HL-60 (cell line): ENCODE measurements around the gene C22orf15.
A peak's percentile ranks its signal among the peaks of the same experiment; 100 is the strongest.

Experiments
- DNase-seq, 2 experiments: peaks; one replicate each; pipeline ENCODE4 v3.0.0-alpha.2; 2010 to 2020; ENCODE audit warnings: low read depth in 1 of 2, low spot score in 1 of 2
- H3K27ac ChIP-seq: fragments of 250-450 bp; sonication (Bioruptor Pico); replicated peaks from 2 replicates; pipeline ENCODE4 v1.5.1; 2020; ENCODE audit warnings: mild to moderate bottlenecking, moderate library complexity
- H3K27me3 ChIP-seq: fragments of 250-450 bp; sonication (Bioruptor Pico); 2 replicates; pipeline ENCODE4 v1.5.1; 2021; ENCODE audit warnings: mild to moderate bottlenecking, moderate library complexity; ENCODE audit not compliant: insufficient read depth, poor library complexity, severe bottlenecking
- H3K4me3 ChIP-seq: replicated peaks from 2 replicates; pipeline ENCODE4 v1.5.1; 2011; ENCODE audit warnings: mild to moderate bottlenecking, control low read depth, low read length; ENCODE audit not compliant: insufficient read depth
- CTCF ChIP-seq: IDR thresholded peaks from one replicate; pipeline ENCODE4 v1.5.1; 2011; ENCODE audit warnings: low read length, control low read depth, inconsistent platforms; ENCODE audit not compliant: insufficient read depth
- GABPA ChIP-seq: IDR thresholded peaks from 2 replicates; pipeline ENCODE4 v1.6.1; 2012; ENCODE audit warnings: low read depth
- POLR2AphosphoS5 ChIP-seq: IDR thresholded peaks from 2 replicates; pipeline ENCODE4 v1.6.1; 2012; ENCODE audit warnings: low read depth
- SPI1 ChIP-seq: IDR thresholded peaks from 2 replicates; pipeline ENCODE4 v1.6.1; 2012; ENCODE audit warnings: low read depth, mild to moderate bottlenecking, borderline replicate concordance
- TF ChIP-seq, protein P1 (sequence below): IDR thresholded peaks from 2 replicates; pipeline ENCODE4 v1.6.1; 2012; ENCODE audit warnings: low read depth; ENCODE audit not compliant: insufficient replicate concordance

The C22orf15 gene

DNA sequence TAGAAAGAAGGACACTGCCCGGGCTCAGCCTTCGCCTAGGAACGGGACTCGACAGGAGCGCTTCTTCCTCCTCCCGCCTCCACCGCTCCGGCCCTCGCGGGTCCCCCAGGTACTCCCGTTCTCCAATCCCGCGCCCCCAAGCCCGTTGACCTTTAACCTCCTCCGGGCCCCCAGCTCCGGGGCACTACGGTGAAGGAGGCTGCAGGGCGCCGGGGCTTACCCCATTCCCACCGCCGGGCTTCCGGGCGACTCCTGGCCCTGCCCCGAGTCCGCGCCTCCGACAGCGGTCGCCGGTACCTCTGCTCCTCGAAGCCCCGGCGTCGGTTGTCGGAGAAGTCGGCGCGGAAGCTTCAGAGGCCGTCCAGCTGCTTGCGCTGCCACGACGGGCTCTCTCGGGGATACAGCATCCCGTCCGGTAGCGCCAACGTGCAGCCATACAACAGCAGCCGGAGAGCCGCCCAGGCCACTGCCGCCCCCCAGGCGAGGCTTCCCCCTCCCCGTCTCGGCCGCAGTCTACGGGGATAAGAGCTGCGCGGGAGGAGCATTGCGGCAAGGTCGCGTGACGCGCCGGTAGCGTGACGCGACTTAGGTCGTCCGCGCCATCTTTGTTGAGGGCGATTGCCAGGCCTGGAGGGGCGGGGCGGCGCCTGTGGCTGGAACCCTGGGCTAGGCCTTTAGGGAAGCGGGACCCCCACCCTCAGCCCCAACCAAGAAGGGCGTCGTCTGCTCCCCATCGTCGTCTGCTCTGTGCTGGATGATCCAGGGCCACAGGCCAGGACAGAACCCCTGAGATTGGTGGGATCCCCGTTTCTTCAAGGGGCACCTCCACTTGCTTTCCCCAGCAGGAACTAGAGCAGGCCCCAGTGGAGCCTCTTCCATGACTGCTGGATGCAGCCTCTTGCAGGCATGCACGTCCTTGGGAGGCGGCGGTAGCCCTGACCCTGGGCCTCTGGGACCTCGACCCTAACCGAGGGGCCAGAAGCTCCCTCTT is 45.7 kb upstream of the C22orf15 start:
- DNase-seq, result peak; percentile 84 to 88
- TF ChIP-seq POLR2AphosphoS5 (peak; percentile 73; the same call in 1 of the 2 replicates), CTCF (no peak)
- Histone ChIP-seq H3K27me3 (no peaks in the 10 kb centered on the region), H3K27ac (peak overlapping the region; percentile 69), H3K4me3 (peak overlapping the region; percentile 85)

- Histone ChIP-seq H3K4me3 (no peak overlapping the region), H3K27ac (no peak overlapping the region), H3K27me3 (no peaks in the 10 kb centered on the region)
- TF ChIP-seq GABPA, result no peak
- TF ChIP-seq SPI1, result no peak
- no peak for TF ChIP-seq POLR2AphosphoS5
- TF ChIP-seq, protein P1, sequence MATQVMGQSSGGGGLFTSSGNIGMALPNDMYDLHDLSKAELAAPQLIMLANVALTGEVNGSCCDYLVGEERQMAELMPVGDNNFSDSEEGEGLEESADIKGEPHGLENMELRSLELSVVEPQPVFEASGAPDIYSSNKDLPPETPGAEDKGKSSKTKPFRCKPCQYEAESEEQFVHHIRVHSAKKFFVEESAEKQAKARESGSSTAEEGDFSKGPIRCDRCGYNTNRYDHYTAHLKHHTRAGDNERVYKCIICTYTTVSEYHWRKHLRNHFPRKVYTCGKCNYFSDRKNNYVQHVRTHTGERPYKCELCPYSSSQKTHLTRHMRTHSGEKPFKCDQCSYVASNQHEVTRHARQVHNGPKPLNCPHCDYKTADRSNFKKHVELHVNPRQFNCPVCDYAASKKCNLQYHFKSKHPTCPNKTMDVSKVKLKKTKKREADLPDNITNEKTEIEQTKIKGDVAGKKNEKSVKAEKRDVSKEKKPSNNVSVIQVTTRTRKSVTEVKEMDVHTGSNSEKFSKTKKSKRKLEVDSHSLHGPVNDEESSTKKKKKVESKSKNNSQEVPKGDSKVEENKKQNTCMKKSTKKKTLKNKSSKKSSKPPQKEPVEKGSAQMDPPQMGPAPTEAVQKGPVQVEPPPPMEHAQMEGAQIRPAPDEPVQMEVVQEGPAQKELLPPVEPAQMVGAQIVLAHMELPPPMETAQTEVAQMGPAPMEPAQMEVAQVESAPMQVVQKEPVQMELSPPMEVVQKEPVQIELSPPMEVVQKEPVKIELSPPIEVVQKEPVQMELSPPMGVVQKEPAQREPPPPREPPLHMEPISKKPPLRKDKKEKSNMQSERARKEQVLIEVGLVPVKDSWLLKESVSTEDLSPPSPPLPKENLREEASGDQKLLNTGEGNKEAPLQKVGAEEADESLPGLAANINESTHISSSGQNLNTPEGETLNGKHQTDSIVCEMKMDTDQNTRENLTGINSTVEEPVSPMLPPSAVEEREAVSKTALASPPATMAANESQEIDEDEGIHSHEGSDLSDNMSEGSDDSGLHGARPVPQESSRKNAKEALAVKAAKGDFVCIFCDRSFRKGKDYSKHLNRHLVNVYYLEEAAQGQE, result no peak
- TF ChIP-seq CTCF, result no peak
- DNase-seq, result no peak
Observed at GRCh38 chr22:23718371-23719165, 44.2 kb upstream of the C22orf15 start.

DNA sequence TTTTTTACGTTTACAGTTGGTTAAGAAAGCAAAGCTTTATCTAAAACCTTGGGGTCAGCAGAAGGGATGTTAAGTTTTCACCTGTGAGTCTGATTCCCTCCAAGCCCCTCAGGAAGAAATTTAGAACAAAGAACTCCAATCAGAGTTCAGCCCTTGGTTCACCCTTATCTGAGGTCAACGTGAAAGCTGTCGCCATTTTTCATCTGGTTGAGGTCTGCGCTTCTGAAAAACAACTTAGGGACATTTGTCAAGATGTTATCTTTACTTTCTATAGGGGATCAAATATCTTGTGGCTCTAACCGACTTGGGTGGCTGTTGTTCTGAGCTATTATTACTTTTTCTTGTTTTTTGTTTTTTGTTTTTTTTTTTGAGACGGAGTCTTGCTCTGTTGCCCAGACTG is 41.9 kb upstream of the C22orf15 start:
- TF ChIP-seq POLR2AphosphoS5 (no peak), SPI1 (no peak), CTCF (no peak), GABPA (no peak)
- TF ChIP-seq, protein P1, result no peak
- Histone ChIP-seq H3K27me3 (no peaks in the 10 kb centered on the region), H3K4me3 (no peak overlapping the region), H3K27ac (no peak overlapping the region)
- DNase-seq, result no peak
